ENCODE measurements around the gene PXDN. TPM values are rescaled to one million over a fixed set of nuclear protein-coding genes. Genes with fewer than 3 reads are reported as not detected.

The PXDN gene
- total and polyA plus RNA-seq, 10 of the 15 experiments (the other 5 are each of a cell fraction or from before 2014, with no cell fraction given), result 0.12 to 0.69 (median 0.23) TPM; not detected in 5

DNA sequence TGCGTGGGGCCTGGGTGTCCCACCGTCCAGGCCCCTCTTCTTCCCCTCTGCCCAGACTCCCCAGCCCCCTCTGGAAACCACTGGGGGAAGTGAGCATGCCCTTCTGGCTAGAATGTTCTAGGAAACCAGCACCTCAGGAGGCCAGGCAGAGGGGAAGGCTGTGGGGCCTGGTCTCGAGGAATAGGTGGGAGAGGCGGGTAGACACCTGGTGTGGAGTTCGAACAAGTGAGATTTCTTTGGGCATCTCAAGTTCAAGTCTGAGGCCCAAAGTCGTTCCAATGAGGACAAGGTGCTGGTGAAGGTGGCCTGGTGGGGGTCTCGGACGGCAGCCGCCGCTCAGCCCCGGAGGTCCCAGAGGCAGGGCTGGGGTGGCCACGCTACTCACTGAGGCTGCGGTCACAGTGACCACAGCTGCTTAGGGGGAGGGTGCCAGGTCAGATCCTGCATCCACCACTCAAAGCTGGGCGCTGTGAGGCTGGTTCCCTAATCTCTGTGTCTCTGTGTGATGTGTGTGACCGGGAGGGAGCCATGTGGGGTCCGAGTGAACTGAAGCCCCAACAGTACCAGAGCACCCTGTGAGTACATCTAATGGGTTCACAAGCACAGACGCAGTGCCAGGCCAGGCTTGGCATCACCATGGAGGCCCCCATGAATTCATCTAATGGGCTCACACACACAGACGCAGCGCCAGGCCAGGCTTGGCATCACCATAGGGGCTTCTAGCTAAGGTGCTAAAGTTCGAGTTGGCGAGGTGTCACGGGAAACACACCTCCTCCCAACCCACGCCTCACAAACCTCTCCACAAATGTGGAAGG is 26.5 kb upstream of the PXDN start (continued):
- TF ChIP-seq CEBPB (IDR thresholded peaks at IDR 0.05; ENCODE audit: borderline replicate concordance in 1 of 2, low read depth in 2 of 2, low read length in 2 of 2) (no peak), BHLHE40 (IDR thresholded peaks at IDR 0.05; ENCODE audit: borderline replicate concordance in 1 of 2, low read depth in 2 of 2, low read length in 1 of 2) (no peak), NFIC (IDR thresholded peaks at IDR 0.05; ENCODE audit: low read depth, low read length) (no peak), JUNB (IDR thresholded peaks at IDR 0.05) (no peak)

DNA sequence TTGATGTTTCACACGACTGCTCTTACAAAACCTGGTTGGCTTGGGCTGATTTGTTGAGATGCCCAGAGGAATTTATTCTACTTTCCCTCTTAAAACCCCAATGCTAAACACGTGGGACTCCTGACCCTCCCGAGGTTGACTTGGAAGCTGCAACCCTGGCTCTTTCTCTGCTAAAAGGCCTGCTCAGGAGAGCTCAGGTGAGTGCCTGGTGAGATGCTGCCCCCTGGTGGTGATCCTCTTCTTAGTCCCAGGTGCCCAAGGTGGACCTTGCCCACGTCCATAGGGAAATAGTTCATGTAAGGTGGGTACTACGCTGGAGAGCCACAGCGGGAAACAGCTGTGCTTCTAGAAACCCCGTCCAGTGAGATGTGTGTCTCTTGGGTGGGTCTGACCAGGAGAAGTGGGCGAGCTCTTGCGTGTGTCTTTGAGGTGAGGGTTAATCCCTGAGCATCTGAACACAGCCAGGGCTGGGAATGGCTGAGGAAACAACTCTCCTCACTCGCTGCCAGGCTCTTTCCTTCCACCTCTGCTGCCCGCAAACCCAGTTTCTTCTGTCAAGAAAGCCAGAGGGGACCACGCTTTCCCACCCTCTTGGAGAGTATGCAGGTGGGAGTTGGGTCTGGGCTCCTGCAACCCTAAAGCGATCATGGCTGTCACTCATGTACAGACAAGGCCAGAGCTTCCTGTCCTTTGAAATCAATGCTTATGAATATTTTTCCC is 25.5 kb upstream of the PXDN start:
- intact Hi-C loops (cut with micrococcal nuclease; ENCODE audit: unreplicated experiment), result no loop called here
- Histone ChIP-seq H3K9ac (ENCODE audit: control insufficient read depth, insufficient read depth, low read length) (no peak overlapping the region), H4K20me1 (ENCODE audit: control insufficient read depth, insufficient read depth) (no peaks in the 10 kb centered on the region), H3K79me2 (ENCODE audit: control insufficient read depth, insufficient read depth, low read length) (no peaks in the 10 kb centered on the region), H3K36me3 (ENCODE audit: control insufficient read depth in 2 of 2, insufficient read depth in 2 of 2, low read length in 1 of 2) (no peaks in the 10 kb centered on the region; a peak in 1 of 4 replicates), H3K27me3 (replicated peaks in 1 of 2; ENCODE audit: control insufficient read depth in 2 of 2, insufficient read depth in 2 of 2, low read length in 1 of 2) (no peaks in the 10 kb centered on the region), H3K4me3 (no peak overlapping the region), H2AFZ (ENCODE audit: control insufficient read depth, low read depth, low read length) (no peak overlapping the region), H3K27ac (ENCODE audit: control insufficient read depth, insufficient read depth) (no peak overlapping the region), H3K4me2 (ENCODE audit: control insufficient read depth, insufficient read depth) (no peak overlapping the region), H3K4me1 (ENCODE audit: control insufficient read depth, insufficient read depth, low read length) (no peaks in the 10 kb centered on the region), H3K9me3 (replicated peaks; ENCODE audit: control insufficient read depth, insufficient read depth, low read length) (no peaks in the 10 kb centered on the region)
- in situ Hi-C loops (cut with MboI), result no loop called here
- 22% methylated on average over 13 of the region's 13 CpGs for WGBS (ENCODE audit: insufficient coverage, insufficient replicate concordance, low lambda C conversion rate, missing lambda C conversion rate)
- FAIRE-seq, result no peak
- DNase-seq (ENCODE audit: low read depth, low spot score), result no peak
- BruUV-seq (replicated peaks), result no TSS peak
- ChIA-PET SMC1A (ENCODE audit: uncharacterized antibody, unreplicated experiment) (interaction anchor here (1.1 kb wide), 1 partner anchor 19 kb away, joined by 3 read pairs; no protein-coding TSS in a partner anchor), RAD21 (ENCODE audit: unreplicated experiment) (no interaction called here), CTCF (interaction anchor here (0.6 to 2.5 kb wide), 7 partner anchors 8 to 1055 kb away, joined by 3 to 8 read pairs (median 5); no protein-coding TSS in a partner anchor), POLR2A (no interaction called here)
- ATAC-seq, result peak; percentile 86
- TF ChIP-seq ETV6 (conservative IDR thresholded peaks at IDR 0.05 in 1 of 2, IDR thresholded peaks at IDR 0.05 in 1 of 2; ENCODE audit: borderline replicate concordance in 1 of 2, low read depth in 1 of 2), result no peak
- TF ChIP-seq NR2F1 (conservative IDR thresholded peaks at IDR 0.05), result no peak
- no peak for TF ChIP-seq ZNF207 (IDR thresholded peaks at IDR 0.05; ENCODE audit: borderline replicate concordance)
- TF ChIP-seq RAD21 (IDR thresholded peaks at IDR 0.05; ENCODE audit: insufficient read depth, low read depth, low read length), result peak; percentile 55
- TF ChIP-seq ZNF217 (IDR thresholded peaks at IDR 0.05), result no peak
- TF ChIP-seq NRF1 (conservative IDR thresholded peaks at IDR 0.05; ENCODE audit: low read depth, low read length), result no peak
- TF ChIP-seq TCF7 (IDR thresholded peaks at IDR 0.05; ENCODE audit: borderline replicate concordance), result no peak
- TF ChIP-seq SMC3 (IDR thresholded peaks at IDR 0.05; ENCODE audit: borderline replicate concordance, low read length), result 0 out of 2 replicates have a peak, but pooled peaks have one; percentile 15
- no peak for TF ChIP-seq HCFC1 (IDR thresholded peaks at IDR 0.05; ENCODE audit: low read length)
- TF ChIP-seq IRF5 (IDR thresholded peaks at IDR 0.05; ENCODE audit: borderline replicate concordance), result no peak
- no peak for TF ChIP-seq STAT3 (IDR thresholded peaks at IDR 0.05; ENCODE audit: low read depth, low read length)
- no peak for TF ChIP-seq E2F4 (IDR thresholded peaks at IDR 0.05; ENCODE audit: low read depth, low read length)
- TF ChIP-seq NBN (IDR thresholded peaks at IDR 0.05), result no peak
- TF ChIP-seq STAT1 (conservative IDR thresholded peaks at IDR 0.05), result no peak

Measured in GM12878 (cell line).